Stomach (tissue), 4 donors: ENCODE results near the gene BORCS8.
A peak's percentile ranks its signal among the peaks of the same experiment; 100 is the strongest.

ENCODE experiments used
- EP300 ChIP-seq: sonication (generic); formaldehyde crosslinking; IDR thresholded peaks from one replicate; pipeline ENCODE4 v1.6.1; 2017; ENCODE audit warnings: antibody characterized with exemption
- POLR2A ChIP-seq, 4 donors: fragments of 450-650 bp; IDR thresholded peaks; one replicate each; pipeline ENCODE4 v1.6.1; 2016; ENCODE audit warnings: antibody characterized with exemption in 4 of 4, control low read depth in 2 of 4, mild to moderate bottlenecking in 1 of 4, moderate library complexity in 1 of 4
- POLR2AphosphoS5 ChIP-seq, 3 donors: sonication (generic); formaldehyde crosslinking; IDR thresholded peaks; one replicate each; pipeline ENCODE4 v1.6.1; 2016; ENCODE audit warnings: antibody characterized with exemption in 3 of 3
- TF ChIP-seq, protein P1 (sequence below), 7 experiments: fragments of 450-650 bp in 4 of 7; fragments of 200-600 bp in 3 of 7; sonication (generic) in 3 of 7; IDR thresholded peaks; one replicate each; pipeline ENCODE4 v1.5.1; 2016 to 2019; ENCODE audit warnings: antibody characterized with exemption in 7 of 7, control low read depth in 2 of 7, mild to moderate bottlenecking in 1 of 7

DNA sequence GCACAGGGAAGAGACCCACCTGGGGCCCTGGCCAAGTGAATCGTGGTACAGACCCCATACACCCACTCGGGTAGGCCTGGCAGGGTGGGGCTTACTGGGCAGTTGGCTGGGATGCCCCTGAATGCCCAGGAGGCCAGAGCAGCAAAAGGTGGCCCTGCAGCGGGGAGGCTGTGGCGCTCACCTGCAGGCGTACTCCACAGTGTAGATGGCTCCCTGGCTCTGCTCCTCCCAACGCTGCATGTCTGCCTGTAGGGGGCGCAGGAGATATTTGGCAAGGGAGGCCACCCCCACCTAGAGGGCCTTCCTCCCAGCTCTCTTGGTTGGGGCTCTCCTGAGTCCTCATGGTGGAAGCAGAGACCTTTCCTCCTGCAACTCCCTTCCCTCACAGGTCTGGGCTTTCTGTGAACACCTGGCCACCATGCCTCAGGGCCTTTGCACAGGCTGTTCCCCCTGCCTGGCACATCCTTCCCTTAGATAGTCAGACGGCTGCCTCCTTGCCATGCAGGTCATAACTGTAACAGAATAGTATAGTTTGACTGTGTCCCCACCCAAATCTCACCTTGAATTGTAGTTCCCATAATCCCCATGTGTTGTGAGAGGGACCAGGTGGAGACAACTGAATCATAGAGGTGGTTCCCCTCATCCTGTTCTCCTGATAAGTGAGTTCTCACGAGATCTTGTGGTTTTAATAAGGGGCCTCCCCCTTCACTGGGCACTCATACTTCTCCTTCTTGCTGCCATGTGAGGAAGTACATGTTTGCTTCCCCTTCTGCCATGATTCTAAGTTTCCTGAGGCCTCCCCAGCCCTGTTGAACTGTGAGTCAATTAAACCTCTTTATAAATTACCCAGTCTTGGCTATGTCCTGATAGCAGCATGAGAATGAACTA is 5.9 kb downstream of the BORCS8 start:
- TF ChIP-seq, protein P1, sequence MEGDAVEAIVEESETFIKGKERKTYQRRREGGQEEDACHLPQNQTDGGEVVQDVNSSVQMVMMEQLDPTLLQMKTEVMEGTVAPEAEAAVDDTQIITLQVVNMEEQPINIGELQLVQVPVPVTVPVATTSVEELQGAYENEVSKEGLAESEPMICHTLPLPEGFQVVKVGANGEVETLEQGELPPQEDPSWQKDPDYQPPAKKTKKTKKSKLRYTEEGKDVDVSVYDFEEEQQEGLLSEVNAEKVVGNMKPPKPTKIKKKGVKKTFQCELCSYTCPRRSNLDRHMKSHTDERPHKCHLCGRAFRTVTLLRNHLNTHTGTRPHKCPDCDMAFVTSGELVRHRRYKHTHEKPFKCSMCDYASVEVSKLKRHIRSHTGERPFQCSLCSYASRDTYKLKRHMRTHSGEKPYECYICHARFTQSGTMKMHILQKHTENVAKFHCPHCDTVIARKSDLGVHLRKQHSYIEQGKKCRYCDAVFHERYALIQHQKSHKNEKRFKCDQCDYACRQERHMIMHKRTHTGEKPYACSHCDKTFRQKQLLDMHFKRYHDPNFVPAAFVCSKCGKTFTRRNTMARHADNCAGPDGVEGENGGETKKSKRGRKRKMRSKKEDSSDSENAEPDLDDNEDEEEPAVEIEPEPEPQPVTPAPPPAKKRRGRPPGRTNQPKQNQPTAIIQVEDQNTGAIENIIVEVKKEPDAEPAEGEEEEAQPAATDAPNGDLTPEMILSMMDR (IDR thresholded peaks at IDR 0.05): peak in 5 of 7 experiments; percentile 16 to 48 (median 41)
- TF ChIP-seq POLR2A (IDR thresholded peaks at IDR 0.05): no peak
- no peak for TF ChIP-seq POLR2AphosphoS5 (IDR thresholded peaks at IDR 0.05)
- no peak for TF ChIP-seq EP300
